ENCODE data around the gene BBS9. TPM values are rescaled to one million over a fixed set of nuclear protein-coding genes. Genes with fewer than 3 reads are reported as not detected.
A peak's percentile ranks its signal among the peaks of the same experiment; 100 is the strongest.
"Not testable (repeated sequence)": the region's sequence is repeated elsewhere in the genome, so short reads cannot be mapped to it uniquely, and the experiment has no call there.

Gene BBS9
- polyA plus RNA-seq, 10 donors: 13.5 to 26.9 (median 16.7) TPM

GRCh38 chr7:33425929-33426678, 296.7 kb downstream of the BBS9 start:
- peak in 2 of 3 donors; percentile 56 to 67 for DNase-seq

GRCh38 chr7:33428415-33428814, 299.1 kb downstream of the BBS9 start:
- DNase-seq: no peak

- DNase-seq: no peak
These were observed 302.2 kb downstream of the BBS9 start for GRCh38 chr7:33431543-33431942.

GRCh38 chr7:33432821-33433220, 303.5 kb downstream of the BBS9 start:
- DNase-seq: no peak

- DNase-seq: no peak
These were observed 304.0 kb downstream of the BBS9 start for GRCh38 chr7:33433357-33433756.

- DNase-seq: peak; percentile 70 to 84 (median 70)
These were observed 315.1 kb downstream of the BBS9 start for GRCh38 chr7:33444511-33444910.

- no peak for DNase-seq
These were observed 317.2 kb downstream of the BBS9 start for GRCh38 chr7:33446551-33446950.

- DNase-seq: peak in 2 of 3 donors; percentile 42 to 53
These were observed 318.7 kb downstream of the BBS9 start for GRCh38 chr7:33448035-33448434.

GRCh38 chr7:33449847-33450246, 320.5 kb downstream of the BBS9 start:
- DNase-seq: no peak

- DNase-seq: no peak
These were observed 323.6 kb downstream of the BBS9 start for GRCh38 chr7:33452805-33453502.

GRCh38 chr7:33457039-33457438, 327.7 kb downstream of the BBS9 start:
- no peak for DNase-seq

GRCh38 chr7:33458581-33458980, 329.2 kb downstream of the BBS9 start:
- no peak for DNase-seq

- peak in 2 of 3 donors; percentile 33 to 56 for DNase-seq
These were observed 330.0 kb downstream of the BBS9 start for GRCh38 chr7:33459340-33459751.

- no peak for DNase-seq
These were observed 333.8 kb downstream of the BBS9 start for GRCh38 chr7:33463131-33463530.

- no peak for DNase-seq
These were observed 336.8 kb downstream of the BBS9 start for GRCh38 chr7:33466203-33466602.

GRCh38 chr7:33471636-33472242, 342.4 kb downstream of the BBS9 start:
- no peak for DNase-seq

GRCh38 chr7:33472348-33473025, 343.1 kb downstream of the BBS9 start:
- DNase-seq: no peak

GRCh38 chr7:33477719-33478480, 348.5 kb downstream of the BBS9 start:
- peak in 2 of 3 donors; percentile 27 to 55 for DNase-seq

GRCh38 chr7:33484476-33484875, 355.1 kb downstream of the BBS9 start:
- DNase-seq: not testable (repeated sequence)

- no peak for DNase-seq
These were observed 356.6 kb downstream of the BBS9 start for GRCh38 chr7:33485747-33486493.

GRCh38 chr7:33486633-33487032, 357.3 kb downstream of the BBS9 start:
- DNase-seq: no peak

All from muscle of back (tissue), 11 donors.